NCI-H146 treated with DMSO at 0.1 percent for 48 hours (cell line): Measurements from ENCODE around the gene ABLIM1.

Experiments used
- DNase-seq: peaks from one replicate; lab custom pipeline; 2025; ENCODE audit not compliant: unreplicated experiment; lab: John Stamatoyannopoulos, UW

The ABLIM1 gene

GRCh38 chr10:114550756-114551635 is 107.1 kb downstream of the ABLIM1 start:
- peak; percentile 30 for DNase-seq

GRCh38 chr10:114548662-114549061 is 109.4 kb downstream of the ABLIM1 start:
- no peak for DNase-seq

DNA sequence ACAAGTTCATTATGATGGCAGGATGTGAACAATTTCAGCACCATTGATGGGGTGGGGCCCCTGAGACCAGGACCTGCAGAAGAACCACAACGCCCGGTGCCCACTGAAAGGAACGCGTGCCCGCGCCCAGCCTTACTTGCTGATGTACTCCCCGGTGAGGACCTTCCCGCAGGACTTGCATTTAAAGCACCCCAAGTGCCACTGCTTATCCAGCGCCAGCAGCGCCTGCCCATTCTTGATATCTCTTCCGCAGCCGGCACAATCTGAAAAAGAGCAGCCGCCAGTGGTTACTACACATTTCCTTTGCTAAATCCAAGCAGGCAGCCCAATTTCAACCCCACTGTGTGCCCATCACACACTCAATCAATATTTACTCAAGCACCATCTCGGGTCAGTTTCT is 110.6 kb downstream of the ABLIM1 start:
- no peak for DNase-seq

GRCh38 chr10:114547056-114547455 is 111.0 kb downstream of the ABLIM1 start:
- DNase-seq: no peak

DNA sequence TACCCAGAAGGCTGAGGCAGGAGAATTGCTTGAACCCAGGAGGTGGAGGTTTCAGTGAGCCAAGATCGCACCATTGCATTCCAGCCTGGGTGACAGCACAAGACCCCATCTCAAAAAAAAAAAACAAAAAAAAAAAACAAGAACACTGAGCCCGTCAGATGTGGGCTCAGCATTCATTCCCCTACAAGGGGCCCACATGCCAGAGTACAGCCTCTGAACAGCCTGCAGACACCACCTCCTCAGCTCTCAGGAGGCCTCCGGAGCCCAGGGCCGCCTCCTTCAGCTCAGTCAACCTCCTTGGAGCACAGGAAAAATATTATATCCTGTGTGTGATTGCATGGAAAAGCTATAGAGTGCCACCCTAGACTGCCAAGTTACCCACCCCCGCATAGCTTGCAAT is 112.3 kb downstream of the ABLIM1 start:
- DNase-seq: no peak

- DNase-seq: no peak
Measured at GRCh38 chr10:114545071-114545470, 113.0 kb downstream of the ABLIM1 start.

DNA sequence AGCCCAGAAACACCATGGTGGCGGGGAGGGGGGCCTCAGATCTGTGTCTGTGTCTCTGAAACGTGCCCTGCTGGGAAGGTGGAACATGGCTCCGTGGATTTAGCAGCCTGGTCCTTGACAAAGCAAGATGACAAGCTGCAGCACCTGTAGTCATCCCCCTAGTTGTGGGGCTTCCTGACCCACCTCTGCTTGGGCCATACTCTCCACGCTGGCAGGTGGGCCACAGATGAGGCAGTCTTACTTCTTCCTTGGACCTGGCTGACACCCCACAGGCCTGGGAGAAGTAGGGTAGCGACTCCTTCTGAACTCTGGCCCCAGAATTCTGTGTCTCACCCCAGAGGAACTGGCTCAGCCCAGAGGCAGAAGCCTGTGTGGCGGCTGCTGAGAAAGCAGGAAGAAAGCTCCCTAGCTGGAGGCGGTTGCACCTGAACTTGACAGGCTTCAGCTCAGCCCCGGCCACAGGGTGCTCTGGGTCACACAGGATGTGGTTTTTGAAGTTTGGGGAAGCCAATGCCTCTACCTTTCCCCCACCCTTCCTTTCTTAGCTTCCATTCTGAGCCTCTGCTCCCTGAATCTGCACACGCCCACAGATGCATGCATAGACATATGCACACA is 113.9 kb downstream of the ABLIM1 start:
- no peak for DNase-seq

GRCh38 chr10:114543456-114543855 is 114.6 kb downstream of the ABLIM1 start:
- DNase-seq: no peak

DNA sequence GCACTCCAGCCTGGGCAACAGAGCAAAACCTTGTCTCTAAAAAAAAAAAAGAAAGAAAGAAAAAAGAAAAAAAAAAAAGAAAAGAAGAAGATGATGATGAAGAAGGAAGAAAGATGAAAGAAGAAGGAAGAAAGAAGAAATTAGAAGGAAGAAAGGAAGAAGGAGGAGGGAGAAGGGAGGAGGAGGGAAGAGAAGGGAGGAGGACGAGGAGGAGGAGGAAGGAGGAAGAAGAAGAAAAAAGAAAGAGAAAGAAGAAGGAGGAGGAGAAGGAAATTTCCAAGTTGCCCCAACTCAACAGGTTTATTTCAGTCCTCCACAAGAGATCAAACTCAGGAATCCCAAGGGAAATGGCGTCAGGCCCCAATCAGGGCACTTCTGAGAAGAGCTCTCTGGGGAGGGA is 115.7 kb downstream of the ABLIM1 start:
- no peak for DNase-seq

GRCh38 chr10:114541797-114542160 is 116.3 kb downstream of the ABLIM1 start:
- no peak for DNase-seq

GRCh38 chr10:114541081-114541796 is 116.8 kb downstream of the ABLIM1 start:
- DNase-seq: no peak

DNA sequence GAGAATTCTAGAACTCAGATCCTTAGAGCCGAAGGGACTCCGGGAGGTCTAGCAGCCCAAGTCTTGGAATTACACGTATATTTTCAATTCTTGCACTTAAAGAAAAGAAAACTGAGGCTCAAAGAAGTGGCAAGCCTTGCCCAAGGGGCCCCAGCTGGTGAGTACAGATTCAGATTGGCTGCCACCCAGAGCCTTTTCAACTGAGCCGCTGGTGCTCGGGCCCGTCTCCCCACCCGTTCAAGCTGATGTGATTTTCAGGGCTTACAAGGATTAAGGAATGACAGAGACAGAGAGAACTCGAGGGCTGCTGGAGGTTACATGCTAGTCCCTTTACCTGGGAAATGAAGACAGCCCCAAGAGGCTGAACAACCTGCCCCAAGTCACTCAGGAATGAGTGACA is 117.8 kb downstream of the ABLIM1 start:
- DNase-seq: no peak

GRCh38 chr10:114539623-114540022 is 118.5 kb downstream of the ABLIM1 start:
- no peak for DNase-seq

- DNase-seq: peak; percentile 43
Measured at GRCh38 chr10:114538181-114538906, 119.7 kb downstream of the ABLIM1 start.

DNA sequence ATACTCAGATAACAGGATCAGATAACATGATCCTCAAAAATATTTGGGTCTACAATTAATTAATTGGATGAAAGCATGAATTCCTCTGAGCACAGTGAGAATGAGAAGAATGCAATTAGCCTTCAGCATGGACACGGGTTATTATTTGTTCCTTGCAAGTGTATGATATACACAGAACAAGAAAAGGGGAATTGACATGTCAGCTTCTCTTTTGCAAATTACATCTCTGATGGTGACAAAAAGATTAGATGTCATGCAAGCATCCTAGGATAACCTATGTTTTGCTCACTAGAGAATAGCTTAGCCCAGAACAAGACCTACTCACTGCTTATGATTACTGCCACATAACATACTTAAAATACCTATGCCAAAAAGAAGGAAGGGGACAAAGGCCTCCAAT is 120.3 kb downstream of the ABLIM1 start:
- DNase-seq: no peak

GRCh38 chr10:114534571-114534981 is 123.5 kb downstream of the ABLIM1 start:
- no peak for DNase-seq

DNA sequence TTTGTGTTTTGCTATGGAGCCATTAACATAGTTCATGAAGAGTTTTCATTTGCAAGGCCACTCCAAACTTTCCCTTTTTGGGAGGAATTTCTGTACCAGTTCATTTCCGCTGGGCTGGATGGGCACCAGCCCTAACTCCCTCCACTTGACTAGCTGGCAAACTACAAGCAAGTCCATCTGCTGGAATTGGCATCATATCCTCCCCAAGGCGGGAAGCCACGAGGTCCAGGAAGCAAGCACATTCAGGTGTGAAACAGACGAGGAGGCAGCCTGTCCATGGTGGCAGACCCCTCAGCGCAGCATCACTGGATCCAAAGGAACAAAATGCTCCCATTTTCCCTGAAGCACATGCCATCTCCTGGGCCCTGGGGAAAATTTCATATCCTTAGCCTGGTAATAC is 125.8 kb downstream of the ABLIM1 start:
- no peak for DNase-seq

GRCh38 chr10:114526504-114527238 is 131.4 kb downstream of the ABLIM1 start:
- peak; percentile 91 for DNase-seq

DNA sequence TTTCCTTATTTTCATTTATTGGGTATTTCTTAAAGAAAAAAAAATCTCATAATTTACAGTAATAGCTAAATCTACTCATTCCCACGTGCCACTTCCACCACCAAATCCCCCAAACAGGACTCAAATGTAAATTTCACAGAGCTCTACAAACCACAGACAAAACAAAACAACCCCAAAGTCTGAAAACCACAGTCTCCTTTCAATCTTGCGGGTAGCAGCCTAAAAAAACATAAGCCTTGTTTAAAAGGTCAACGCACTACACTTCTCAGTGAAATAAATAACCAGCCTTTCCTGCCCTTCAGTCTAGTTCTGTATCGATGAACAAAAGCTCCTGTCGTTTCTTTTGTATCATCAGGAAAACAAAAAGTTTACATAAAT is 132.0 kb downstream of the ABLIM1 start:
- DNase-seq: no peak

GRCh38 chr10:114525368-114525949 is 132.6 kb downstream of the ABLIM1 start:
- no peak for DNase-seq
